ENCODE results near the gene PRKCE. TPM values are rescaled to one million over a fixed set of nuclear protein-coding genes. Genes with fewer than 3 reads are reported as not detected.
"Not testable (repeated sequence)": the region's sequence is repeated elsewhere in the genome, so short reads cannot be mapped to it uniquely, and the experiment has no call there.

PRKCE gene
- total RNA-seq, 1 donor from 2014 or later: 23.6 TPM

GRCh38 chr2:46181306-46181705 lies 529.8 kb downstream of the PRKCE start:
- DNase-seq (ENCODE audit: low read depth in 2 of 2): no peak

- peak in 1 of 2 donors; percentile 35 for DNase-seq (ENCODE audit: low read depth in 2 of 2)
Observed at GRCh38 chr2:46181789-46182530, 530.5 kb downstream of the PRKCE start.

GRCh38 chr2:46183426-46183825 lies 532.0 kb downstream of the PRKCE start:
- DNase-seq (ENCODE audit: low read depth in 2 of 2): no peak

GRCh38 chr2:46184794-46185583 lies 533.5 kb downstream of the PRKCE start:
- no peak for DNase-seq (ENCODE audit: low read depth in 2 of 2)

- peak; percentile 63 to 82 for DNase-seq (ENCODE audit: low read depth in 2 of 2)
Observed at GRCh38 chr2:46187112-46187618, 535.7 kb downstream of the PRKCE start.

- no peak for DNase-seq (ENCODE audit: low read depth in 2 of 2)
Observed at GRCh38 chr2:46188041-46188716, 536.7 kb downstream of the PRKCE start.

- DNase-seq (ENCODE audit: low read depth in 2 of 2): no peak
Observed at GRCh38 chr2:46193356-46193755, 541.9 kb downstream of the PRKCE start.

- DNase-seq (ENCODE audit: low read depth in 2 of 2): no peak
Observed at GRCh38 chr2:46193855-46194254, 542.4 kb downstream of the PRKCE start.

GRCh38 chr2:46194856-46195255 lies 543.4 kb downstream of the PRKCE start:
- DNase-seq (ENCODE audit: low read depth in 2 of 2): no peak

- DNase-seq (ENCODE audit: low read depth in 2 of 2): no peak
Observed at GRCh38 chr2:46195819-46196218, 544.3 kb downstream of the PRKCE start.

GRCh38 chr2:46196871-46197462 lies 545.5 kb downstream of the PRKCE start:
- peak; percentile 80 to 84 for DNase-seq (ENCODE audit: low read depth in 2 of 2)

GRCh38 chr2:46197672-46198071 lies 546.2 kb downstream of the PRKCE start:
- no peak for DNase-seq (ENCODE audit: low read depth in 2 of 2)

GRCh38 chr2:46198164-46198883 lies 546.8 kb downstream of the PRKCE start:
- no peak for DNase-seq (ENCODE audit: low read depth in 2 of 2)

GRCh38 chr2:46198966-46199365 lies 547.5 kb downstream of the PRKCE start:
- peak in 1 of 2 donors; percentile 35 for DNase-seq (ENCODE audit: low read depth in 2 of 2)

GRCh38 chr2:46200100-46200690 lies 548.7 kb downstream of the PRKCE start:
- DNase-seq (ENCODE audit: low read depth in 2 of 2): peak; percentile 87

GRCh38 chr2:46200861-46201605 lies 549.6 kb downstream of the PRKCE start:
- DNase-seq (ENCODE audit: low read depth in 2 of 2): no peak

- DNase-seq (ENCODE audit: low read depth in 2 of 2): no peak
Observed at GRCh38 chr2:46202453-46202852, 551.0 kb downstream of the PRKCE start.

GRCh38 chr2:46202987-46203386 lies 551.5 kb downstream of the PRKCE start:
- no peak for DNase-seq (ENCODE audit: low read depth in 2 of 2)

GRCh38 chr2:46203636-46204035 lies 552.2 kb downstream of the PRKCE start:
- DNase-seq (ENCODE audit: low read depth in 2 of 2): not testable (repeated sequence)

GRCh38 chr2:46207591-46207990 lies 556.1 kb downstream of the PRKCE start:
- DNase-seq (ENCODE audit: low read depth in 2 of 2): no peak
